ENCODE results near the gene TEDC2.

GRCh38 chr16:2482708-2483534 lies 23.0 kb downstream of the TEDC2 start:
- TF ChIP-seq CTCF (IDR thresholded peaks at IDR 0.05) (no peak), EZH2 (IDR thresholded peaks at IDR 0.05) (no peak), EZH2phosphoT487 (IDR thresholded peaks at IDR 0.05) (no peak)

Data from neural progenitor cell (in vitro differentiated cells).